ENCODE data around the gene RNF5.
"Not testable (repeated sequence)": the region's sequence is repeated elsewhere in the genome, so short reads cannot be mapped to it uniquely, and the experiment has no call there.

RNF5 gene

GRCh38 chr6:32188381-32189068 is 10.3 kb downstream of the RNF5 start:
- DNase-seq = no peak

GRCh38 chr6:32189069-32189741 is 11.0 kb downstream of the RNF5 start:
- DNase-seq = no peak

GRCh38 chr6:32189742-32190053 is 11.5 kb downstream of the RNF5 start:
- no peak for DNase-seq

- peak; percentile 87 for DNase-seq
Measured at GRCh38 chr6:32190054-32190851, 12.0 kb downstream of the RNF5 start, which contains the start of gene PBX2. Gene PBX2 (minus strand): TSS chr6:32190202. CDS start chr6:32189915, 287 bp downstream.

GRCh38 chr6:32190911-32191677 is 12.9 kb downstream of the RNF5 start:
- DNase-seq = no peak

- DNase-seq = no peak
Measured at GRCh38 chr6:32191696-32192607, 13.7 kb downstream of the RNF5 start.

GRCh38 chr6:32192608-32193039 is 14.4 kb downstream of the RNF5 start, which contains the start of gene GPSM3:
Gene GPSM3 (minus strand): TSS chr6:32192643. CDS start chr6:32192513, 130 bp downstream.
- DNase-seq = no peak

GRCh38 chr6:32193096-32193495 is 14.9 kb downstream of the RNF5 start:
- not testable (repeated sequence) for DNase-seq

GRCh38 chr6:32194388-32194787 is 16.2 kb downstream of the RNF5 start:
- no peak for DNase-seq

- DNase-seq = no peak
Measured at GRCh38 chr6:32194825-32195651, 16.8 kb downstream of the RNF5 start.

- DNase-seq = no peak
Measured at GRCh38 chr6:32195652-32195901, 17.4 kb downstream of the RNF5 start.

GRCh38 chr6:32195902-32196681 is 17.9 kb downstream of the RNF5 start:
- DNase-seq = peak; percentile 97

GRCh38 chr6:32196682-32197616 is 18.7 kb downstream of the RNF5 start:
- peak; percentile 90 for DNase-seq

GRCh38 chr6:32198345-32198696 is 20.1 kb downstream of the RNF5 start:
- no peak for DNase-seq

GRCh38 chr6:32198866-32199265 is 20.7 kb downstream of the RNF5 start:
- DNase-seq = no peak

- no peak for DNase-seq
Measured at GRCh38 chr6:32200711-32201475, 22.7 kb downstream of the RNF5 start.

GRCh38 chr6:32202186-32202585 is 24.0 kb downstream of the RNF5 start:
- no peak for DNase-seq
